ENCODE measurements around the gene ME1.

DNA sequence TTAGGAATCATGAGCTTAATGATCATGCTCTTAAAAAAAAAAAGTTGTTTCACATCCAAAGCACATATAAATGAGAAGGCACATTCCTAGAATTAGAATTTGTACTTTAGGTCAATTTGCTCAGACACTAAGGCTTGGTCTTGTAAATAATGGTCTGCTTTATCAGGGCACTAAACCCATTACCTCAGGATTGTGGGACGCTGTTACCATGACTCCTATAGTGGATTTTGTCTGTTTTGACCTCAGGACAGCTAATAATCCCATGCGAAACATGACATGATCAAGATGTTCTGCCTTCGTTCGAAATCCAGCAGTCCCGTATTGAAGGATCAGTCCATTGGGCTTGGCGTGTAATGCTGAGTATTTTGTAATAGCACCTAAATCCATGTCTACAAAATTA lies 240.2 kb downstream of the ME1 start:
- TF ChIP-seq, protein P1, sequence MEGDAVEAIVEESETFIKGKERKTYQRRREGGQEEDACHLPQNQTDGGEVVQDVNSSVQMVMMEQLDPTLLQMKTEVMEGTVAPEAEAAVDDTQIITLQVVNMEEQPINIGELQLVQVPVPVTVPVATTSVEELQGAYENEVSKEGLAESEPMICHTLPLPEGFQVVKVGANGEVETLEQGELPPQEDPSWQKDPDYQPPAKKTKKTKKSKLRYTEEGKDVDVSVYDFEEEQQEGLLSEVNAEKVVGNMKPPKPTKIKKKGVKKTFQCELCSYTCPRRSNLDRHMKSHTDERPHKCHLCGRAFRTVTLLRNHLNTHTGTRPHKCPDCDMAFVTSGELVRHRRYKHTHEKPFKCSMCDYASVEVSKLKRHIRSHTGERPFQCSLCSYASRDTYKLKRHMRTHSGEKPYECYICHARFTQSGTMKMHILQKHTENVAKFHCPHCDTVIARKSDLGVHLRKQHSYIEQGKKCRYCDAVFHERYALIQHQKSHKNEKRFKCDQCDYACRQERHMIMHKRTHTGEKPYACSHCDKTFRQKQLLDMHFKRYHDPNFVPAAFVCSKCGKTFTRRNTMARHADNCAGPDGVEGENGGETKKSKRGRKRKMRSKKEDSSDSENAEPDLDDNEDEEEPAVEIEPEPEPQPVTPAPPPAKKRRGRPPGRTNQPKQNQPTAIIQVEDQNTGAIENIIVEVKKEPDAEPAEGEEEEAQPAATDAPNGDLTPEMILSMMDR (IDR thresholded peaks at IDR 0.05), result no peak
- no peak for TF ChIP-seq POLR2A (IDR thresholded peaks at IDR 0.05)
- no peak for TF ChIP-seq EP300 (IDR thresholded peaks at IDR 0.05)
